Epithelial cell of prostate (primary cell): ENCODE data around the gene BTBD18.

Source experiments
- DNase-seq: peaks from one replicate; pipeline ENCODE4 v3.0.0-alpha.2; 2011; ENCODE audit warnings: low read depth, low spot score
- H3K27ac ChIP-seq: fragments of 450-650 bp; 2 replicates; pipeline ENCODE4 v1.5.1; 2017; ENCODE audit warnings: mild to moderate bottlenecking

Gene BTBD18

GRCh38 chr11:57776577-57777210, 25.1 kb upstream of the BTBD18 start:
- H3K27ac ChIP-seq = peak overlapping the region; percentile 84

GRCh38 chr11:57776031-57776521, 24.5 kb upstream of the BTBD18 start:
- no peak for DNase-seq

More at GRCh38 chr11:57776577-57777210, 25.1 kb upstream of the BTBD18 start:
- no peak for DNase-seq

GRCh38 chr11:57775491-57775890, 23.9 kb upstream of the BTBD18 start:
- DNase-seq = no peak
- peak overlapping the region; percentile 84 for H3K27ac ChIP-seq

More at GRCh38 chr11:57776031-57776521, 24.5 kb upstream of the BTBD18 start:
- peak overlapping the region; percentile 84 for H3K27ac ChIP-seq

GRCh38 chr11:57773026-57773598, 21.5 kb upstream of the BTBD18 start:
- no peak for DNase-seq
- H3K27ac ChIP-seq = peak overlapping the region; percentile 31

- no peak for DNase-seq
- H3K27ac ChIP-seq = peak overlapping the region; percentile 31
Measured at GRCh38 chr11:57772562-57772961, 20.9 kb upstream of the BTBD18 start.

GRCh38 chr11:57771365-57771764, 19.7 kb upstream of the BTBD18 start:
- DNase-seq = no peak
- H3K27ac ChIP-seq = no peak overlapping the region

- no peak overlapping the region for H3K27ac ChIP-seq
- DNase-seq = no peak
Measured at GRCh38 chr11:57770793-57771192, 19.2 kb upstream of the BTBD18 start.

GRCh38 chr11:57764972-57765371, 13.4 kb upstream of the BTBD18 start:
- peak overlapping the region; percentile 93 for H3K27ac ChIP-seq
- no peak for DNase-seq

- H3K27ac ChIP-seq = peak overlapping the region; percentile 93
- no peak for DNase-seq
Measured at GRCh38 chr11:57764566-57764965, 12.9 kb upstream of the BTBD18 start.

- peak overlapping the region; percentile 93 for H3K27ac ChIP-seq
- DNase-seq = no peak
Measured at GRCh38 chr11:57764021-57764420, 12.4 kb upstream of the BTBD18 start.

GRCh38 chr11:57763568-57763967, 11.9 kb upstream of the BTBD18 start:
- DNase-seq = no peak
- H3K27ac ChIP-seq = peak overlapping the region; percentile 93

- peak overlapping the region; percentile 93 for H3K27ac ChIP-seq
- no peak for DNase-seq
Measured at GRCh38 chr11:57762235-57762861, 10.7 kb upstream of the BTBD18 start.

GRCh38 chr11:57761301-57762234, 9.9 kb upstream of the BTBD18 start, which contains the start of gene CTNND1:
Gene CTNND1 (plus strand): TSS chr11:57761802. CDS start chr11:57791479, 29,677 bp downstream.
- H3K27ac ChIP-seq = peak within 1 kb of the TSS; percentile 93
- peak; percentile 91 for DNase-seq

- H3K27ac ChIP-seq = no peak overlapping the region
Measured at GRCh38 chr11:57758174-57758573, 6.6 kb upstream of the BTBD18 start.

GRCh38 chr11:57752954-57753353, 1.3 kb upstream of the BTBD18 start:
- DNase-seq = no peak
- H3K27ac ChIP-seq = no peak overlapping the region

More at GRCh38 chr11:57758174-57758573, 6.6 kb upstream of the BTBD18 start:
- no peak for DNase-seq

- no peak overlapping the region for H3K27ac ChIP-seq
- no peak for DNase-seq
Measured at GRCh38 chr11:57751176-57751575, 443 bp downstream of the BTBD18 start.

GRCh38 chr11:57746920-57747319, 4.7 kb downstream of the BTBD18 start:
- H3K27ac ChIP-seq = no peak overlapping the region
- DNase-seq = no peak

GRCh38 chr11:57745206-57745605, 6.4 kb downstream of the BTBD18 start:
- H3K27ac ChIP-seq = no peak overlapping the region

GRCh38 chr11:57744357-57744756, 7.3 kb downstream of the BTBD18 start:
- H3K27ac ChIP-seq = no peak overlapping the region

More at GRCh38 chr11:57745206-57745605, 6.4 kb downstream of the BTBD18 start:
- no peak for DNase-seq

GRCh38 chr11:57742087-57742452, 9.5 kb downstream of the BTBD18 start:
- H3K27ac ChIP-seq = peak overlapping the region; percentile 71
- no peak for DNase-seq

More at GRCh38 chr11:57744357-57744756, 7.3 kb downstream of the BTBD18 start:
- DNase-seq = no peak
